IMR-90 (cell line): ENCODE results near the gene MCL1.
"Not testable (repeated sequence)": the region's sequence is repeated elsewhere in the genome, so short reads cannot be mapped to it uniquely, and the experiment has no call there.

Experiments used
- CTCF ChIP-seq: conservative IDR thresholded peaks from 2 replicates; pipeline ENCODE4 v1.5.1; 2012; ENCODE audit warnings: mild to moderate bottlenecking, low read depth, low read length, improper control_type of control experiment
- NFE2L2 ChIP-seq: fragments of 150-350 bp; IDR thresholded peaks from 2 replicates; pipeline ENCODE4 v1.6.1; 2016; ENCODE audit warnings: low read depth, mild to moderate bottlenecking, low read length

GRCh38 chr1:150581437-150581836, 2.0 kb upstream of the MCL1 start:
- TF ChIP-seq CTCF, NFE2L2: not testable (repeated sequence)
